Measurements from ENCODE around the gene TNNT3.
"Not testable (repeated sequence)": the region's sequence is repeated elsewhere in the genome, so short reads cannot be mapped to it uniquely, and the experiment has no call there.

Gene TNNT3

DNA sequence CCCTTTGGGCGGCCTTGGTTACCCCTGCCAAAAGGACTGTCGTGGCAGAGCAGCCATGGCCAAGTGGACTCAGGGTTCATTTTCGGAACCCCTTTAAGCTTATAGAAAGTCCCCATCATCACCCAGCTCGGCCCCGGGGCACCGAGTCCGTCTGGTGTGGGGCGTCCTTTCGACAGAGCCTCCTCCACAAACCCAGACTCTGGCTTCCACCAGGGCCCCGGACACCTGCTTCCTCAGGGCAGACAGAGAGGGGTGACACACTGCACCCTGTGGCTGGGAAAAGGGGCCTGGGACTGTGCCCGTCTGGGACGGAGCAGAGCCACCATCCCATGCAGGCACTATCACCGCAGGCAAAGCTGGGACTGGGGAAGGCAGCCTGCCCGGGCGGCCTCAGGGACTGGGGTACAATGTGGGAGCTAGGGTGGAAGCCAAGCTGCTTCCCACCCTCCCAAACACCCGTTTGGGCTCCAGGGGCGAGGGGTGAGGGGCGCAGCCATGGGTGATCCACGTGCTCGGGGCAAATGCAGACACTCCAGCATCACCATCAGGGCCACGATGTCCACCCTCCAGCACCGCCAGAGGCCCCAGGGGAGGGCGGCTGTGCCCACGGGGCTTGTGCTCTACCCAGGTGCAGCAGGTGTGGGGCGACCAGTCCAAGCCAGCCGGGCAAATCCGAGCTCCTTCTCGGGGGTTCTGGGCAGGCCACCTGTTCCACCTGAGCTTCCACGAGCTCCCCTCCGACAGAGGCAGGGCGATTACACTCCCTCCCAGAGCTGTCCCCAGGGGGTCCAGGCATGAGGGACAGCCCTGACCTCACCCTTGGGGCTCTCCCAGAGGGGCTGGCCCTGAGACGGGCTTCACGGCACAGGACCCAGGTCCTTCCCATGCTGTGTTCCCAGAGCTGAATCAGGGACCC, 15.9 kb downstream of the TNNT3 start:
- no peak for DNase-seq (ENCODE audit: low read depth)

DNA sequence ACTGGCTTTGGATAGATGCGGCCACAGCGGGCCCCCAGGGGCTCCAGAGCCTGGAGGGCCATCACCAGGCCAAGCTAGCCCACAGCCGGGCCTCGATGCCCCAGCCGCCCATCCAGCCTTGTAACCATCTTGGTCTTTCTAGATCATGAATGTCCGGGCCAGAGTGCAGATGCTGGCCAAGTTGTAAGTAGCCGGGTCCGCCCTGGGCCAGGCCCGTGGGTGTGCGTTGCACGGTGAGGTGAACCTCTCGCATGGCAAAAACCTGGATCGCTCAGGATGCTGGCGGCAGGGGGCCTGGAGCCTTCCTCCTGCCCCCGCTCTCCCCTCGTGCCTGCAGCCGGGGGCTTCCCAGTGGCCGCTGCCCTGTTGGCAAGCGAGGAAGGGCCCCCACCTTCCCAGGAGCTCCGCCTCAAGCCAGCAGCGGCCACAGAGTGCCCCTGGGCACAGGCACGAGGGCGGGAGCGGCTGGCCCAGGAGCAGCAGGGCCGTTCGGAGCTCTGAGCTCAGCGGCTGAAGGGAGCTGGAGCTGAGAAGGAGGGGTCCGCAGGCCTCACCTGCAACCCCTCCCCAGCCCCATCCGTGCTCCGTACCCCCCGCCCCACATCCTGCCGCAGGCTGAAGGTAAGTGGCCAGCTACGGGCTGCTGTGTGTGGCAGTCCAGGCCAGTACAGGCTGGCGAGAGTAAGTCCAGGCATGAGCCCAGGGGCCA, 16.7 kb downstream of the TNNT3 start:
- DNase-seq (ENCODE audit: low read depth), result no peak

- no peak for DNase-seq (ENCODE audit: low read depth)
Measured at GRCh38 chr11:1936781-1937615, 17.5 kb downstream of the TNNT3 start.

DNA sequence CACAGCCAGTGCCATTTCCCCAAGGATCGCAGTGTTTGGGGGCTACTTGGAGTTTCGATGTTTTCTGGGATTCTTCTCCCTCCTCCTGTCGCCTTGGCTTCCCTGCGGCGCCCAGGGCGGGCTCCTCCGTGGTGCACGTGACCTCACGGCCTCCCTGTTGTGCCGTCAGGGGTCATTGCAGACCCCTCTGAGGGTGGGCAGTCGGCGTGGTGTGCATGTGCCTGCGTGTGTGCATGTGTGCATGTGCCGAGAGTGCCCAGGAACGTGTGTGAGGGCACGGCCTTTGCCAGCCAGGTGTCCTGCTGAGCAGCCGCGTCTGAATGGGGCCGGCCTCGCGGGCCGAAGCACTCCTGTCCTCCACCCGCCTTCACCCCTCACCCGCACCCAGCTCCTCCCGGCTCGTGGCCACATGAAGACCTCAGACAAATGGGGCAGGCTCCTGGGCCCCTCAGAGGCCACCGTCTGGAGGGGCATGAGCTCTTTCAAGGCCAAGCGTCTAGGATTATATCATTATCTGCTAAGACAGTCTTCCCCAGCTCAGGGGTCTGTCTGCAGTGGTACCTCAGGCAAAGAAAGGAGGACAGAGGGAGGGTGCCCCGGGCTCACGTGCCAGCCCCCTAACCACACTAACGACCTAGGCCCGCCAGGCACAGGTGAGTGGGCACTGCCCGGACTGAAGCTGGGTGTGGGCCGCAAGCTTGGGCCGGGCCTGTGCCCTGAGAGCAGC, 18.3 kb downstream of the TNNT3 start:
- DNase-seq (ENCODE audit: low read depth), result no peak

GRCh38 chr11:1938343-1939005, 19.0 kb downstream of the TNNT3 start:
- no peak for DNase-seq (ENCODE audit: low read depth)

- no peak for DNase-seq (ENCODE audit: low read depth)
Measured at GRCh38 chr11:1939006-1939625, 19.6 kb downstream of the TNNT3 start.

DNA sequence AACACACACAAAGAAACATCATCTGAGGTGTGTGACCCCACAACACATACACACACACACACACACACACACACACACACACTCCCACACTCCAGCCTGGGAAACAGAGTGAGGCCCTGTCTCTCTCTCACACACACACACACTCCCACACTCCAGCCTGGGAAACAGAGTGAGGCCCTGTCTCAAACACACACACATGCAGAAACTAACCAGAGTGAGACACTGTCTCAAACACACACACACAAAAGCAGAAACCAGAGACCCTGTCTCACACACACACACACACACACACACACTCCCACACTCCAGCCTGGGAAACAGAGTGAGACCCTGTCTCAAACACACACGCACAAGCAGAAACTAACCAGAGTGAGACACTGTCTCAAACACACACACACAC, 20.3 kb downstream of the TNNT3 start:
- not testable (repeated sequence) for DNase-seq (ENCODE audit: low read depth)

- no peak for DNase-seq (ENCODE audit: low read depth)
Measured at GRCh38 chr11:1942558-1943260, 23.2 kb downstream of the TNNT3 start.

- DNase-seq (ENCODE audit: low read depth), result no peak
Measured at GRCh38 chr11:1943576-1943975, 24.1 kb downstream of the TNNT3 start.

DNA sequence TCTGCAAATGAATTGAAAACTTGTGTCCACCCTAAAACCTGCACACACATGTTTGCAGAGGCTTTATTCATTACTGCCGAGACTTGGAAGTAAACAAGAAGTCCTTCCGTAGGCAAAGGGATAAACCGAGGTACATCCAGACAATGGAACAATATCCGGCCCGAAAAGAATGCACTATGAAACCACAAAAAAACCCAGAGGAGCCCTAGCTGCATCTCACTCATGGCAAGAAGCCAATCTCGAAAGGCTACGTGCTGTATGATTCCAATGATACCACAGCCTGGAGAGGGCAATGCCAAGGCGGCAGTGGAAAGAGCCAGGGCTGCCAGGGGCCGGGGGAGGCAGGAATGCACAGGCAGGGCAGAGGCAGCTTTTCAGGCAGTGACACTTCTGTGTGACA, 24.5 kb downstream of the TNNT3 start:
- DNase-seq (ENCODE audit: low read depth), result no peak

DNA sequence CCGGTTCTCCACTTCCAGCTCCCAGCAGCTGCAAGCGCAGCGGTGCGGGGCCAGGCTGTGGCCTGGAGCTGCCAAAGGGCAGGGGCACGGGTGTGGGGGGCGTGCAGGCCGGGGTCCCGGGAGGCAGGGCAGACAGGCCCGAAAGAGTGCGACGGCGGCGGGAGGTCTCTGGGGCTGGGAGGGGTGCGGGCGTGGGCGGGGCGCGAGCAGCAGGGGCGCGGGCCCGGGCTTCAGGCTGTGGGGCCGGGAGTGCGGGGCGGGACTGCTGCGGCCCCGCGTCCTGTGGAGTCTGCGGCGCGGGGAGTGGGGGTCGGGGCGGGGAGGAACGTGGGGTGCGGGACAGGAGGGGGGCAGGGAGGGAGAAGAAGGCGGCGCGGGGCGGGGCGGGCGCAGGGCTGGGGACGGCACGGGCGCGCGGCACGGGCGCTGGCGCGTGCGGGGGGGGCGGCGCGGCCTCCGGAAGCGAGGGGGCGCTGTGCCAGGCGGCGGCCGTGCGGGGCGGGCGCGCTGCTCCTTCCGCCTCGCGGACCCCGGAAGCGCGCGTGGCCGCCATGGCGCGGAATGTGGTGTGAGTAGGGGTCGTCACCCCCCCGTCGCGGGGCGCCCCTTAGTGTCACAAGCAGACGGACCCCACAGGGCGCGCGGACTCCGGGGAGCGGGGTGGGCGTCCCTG, 27.4 kb downstream of the TNNT3 start, which contains the start of gene MRPL23:
Gene MRPL23, plus strand, starts transcription at position 521 of the 673 bp plus-strand sequence. Its CDS starts 31 bp downstream, at position 552.
- DNase-seq (ENCODE audit: low read depth), result peak; percentile 16

DNA sequence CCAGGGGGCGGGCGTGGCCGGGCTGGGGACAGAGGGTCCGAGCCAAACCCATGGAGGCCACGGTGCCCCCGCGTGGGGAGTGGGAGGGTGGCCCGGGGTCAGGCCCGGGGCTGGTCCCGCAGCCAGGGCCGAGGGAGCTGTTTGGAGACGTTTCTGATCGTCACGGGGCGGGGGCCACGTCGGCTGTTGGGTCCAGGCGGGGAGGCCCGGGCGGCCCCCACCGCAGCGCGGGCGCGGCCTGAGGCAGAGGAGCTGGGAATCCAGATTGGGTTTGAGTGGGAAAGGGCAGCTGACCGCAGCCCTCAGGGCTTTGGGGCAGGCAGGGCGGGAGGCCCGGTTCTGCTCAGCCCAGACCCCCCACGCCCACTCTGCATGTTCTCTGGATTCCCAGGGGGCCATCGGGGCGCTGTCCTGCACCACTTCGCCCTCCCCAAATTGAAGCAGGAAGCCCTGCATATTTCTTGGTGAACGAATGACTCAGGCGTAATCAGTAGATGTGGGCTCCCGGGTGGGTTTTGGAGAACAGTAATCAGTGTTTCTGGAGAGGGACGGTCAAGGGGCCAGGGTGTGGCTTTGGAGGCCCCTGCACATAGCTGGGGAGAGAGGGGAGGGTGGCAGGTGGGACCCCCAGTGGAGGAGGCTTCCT, 28.2 kb downstream of the TNNT3 start:
- DNase-seq (ENCODE audit: low read depth), result no peak

- DNase-seq (ENCODE audit: low read depth), result no peak
Measured at GRCh38 chr11:1948389-1948788, 28.9 kb downstream of the TNNT3 start.

DNA sequence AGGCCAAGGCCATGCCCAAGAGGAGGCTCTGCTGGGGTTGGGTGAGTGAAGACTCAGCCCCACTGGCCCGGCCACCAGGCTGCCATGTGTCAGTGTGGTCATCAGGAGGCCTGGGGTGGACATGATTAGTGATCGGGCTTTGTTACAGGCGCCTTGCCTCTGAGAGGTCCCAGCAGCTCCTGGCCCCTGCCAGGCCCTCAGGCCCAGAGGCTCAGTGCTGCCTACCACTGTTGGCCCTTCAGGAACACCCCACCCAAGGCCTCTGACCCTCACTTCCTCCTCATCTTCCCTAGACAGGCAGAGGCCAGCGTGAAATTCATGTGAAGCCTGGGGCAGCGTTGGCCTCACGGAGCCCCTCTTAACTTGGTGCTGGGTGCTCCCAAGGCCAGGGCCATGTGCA, 29.8 kb downstream of the TNNT3 start:
- no peak for DNase-seq (ENCODE audit: low read depth)

GRCh38 chr11:1949922-1950321, 30.4 kb downstream of the TNNT3 start:
- DNase-seq (ENCODE audit: low read depth), result no peak

GRCh38 chr11:1952806-1953482, 33.4 kb downstream of the TNNT3 start:
- no peak for DNase-seq (ENCODE audit: low read depth)

DNA sequence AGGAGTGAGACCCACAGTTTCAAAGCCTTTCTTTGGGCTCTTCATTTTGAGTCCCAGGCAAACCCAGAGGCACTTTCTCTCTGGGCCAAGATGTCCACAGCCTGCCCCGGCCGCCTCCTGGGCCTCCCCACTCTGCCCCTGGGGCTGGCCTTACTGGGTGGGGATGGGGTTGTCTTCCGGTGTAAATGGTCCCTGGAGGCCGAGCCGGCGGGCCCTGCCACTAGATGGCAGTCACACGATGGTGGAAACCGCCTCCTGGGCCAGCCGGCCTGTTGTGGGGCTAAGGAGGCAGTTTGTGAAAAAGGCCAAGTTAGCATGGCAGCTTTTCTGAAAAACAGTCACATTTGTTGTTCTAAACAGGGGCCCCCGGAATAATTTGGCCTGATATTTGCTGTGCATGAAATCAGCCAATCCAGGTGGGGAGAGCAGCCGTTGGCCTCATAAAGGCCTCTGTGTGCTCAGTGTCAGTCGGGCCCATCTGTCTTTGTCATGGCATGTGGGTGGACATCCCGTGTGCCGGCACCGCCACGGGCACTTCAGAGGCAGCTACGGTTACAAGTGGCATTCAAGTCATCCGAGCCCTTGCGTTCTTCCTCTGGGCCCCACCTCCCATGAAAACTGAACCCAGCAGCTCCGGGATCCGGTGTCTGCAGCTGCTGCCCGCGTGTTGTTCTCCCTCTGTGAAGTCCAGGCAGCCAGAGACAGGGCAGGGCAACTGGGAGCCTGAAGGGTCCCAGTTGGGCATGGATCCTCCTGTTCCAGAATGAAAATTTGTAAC, 34.2 kb downstream of the TNNT3 start:
- no peak for DNase-seq (ENCODE audit: low read depth)
